Measurements from ENCODE around the gene GCLM.
A peak's percentile ranks its signal among the peaks of the same experiment; 100 is the strongest.
"Not testable (repeated sequence)": the region's sequence is repeated elsewhere in the genome, so short reads cannot be mapped to it uniquely, and the experiment has no call there.

GCLM gene

GRCh38 chr1:93877529-93877928, 31.7 kb downstream of the GCLM start:
- DNase-seq (ENCODE audit: low read depth in 2 of 2) = no peak
- no peak overlapping the region for H3K4me3 ChIP-seq (replicated peaks in 1 of 2; ENCODE audit: low read depth in 2 of 2, low read length in 2 of 2)
- TF ChIP-seq CTCF (IDR thresholded peaks at IDR 0.05; ENCODE audit: low read depth, low read length) = no peak

DNA sequence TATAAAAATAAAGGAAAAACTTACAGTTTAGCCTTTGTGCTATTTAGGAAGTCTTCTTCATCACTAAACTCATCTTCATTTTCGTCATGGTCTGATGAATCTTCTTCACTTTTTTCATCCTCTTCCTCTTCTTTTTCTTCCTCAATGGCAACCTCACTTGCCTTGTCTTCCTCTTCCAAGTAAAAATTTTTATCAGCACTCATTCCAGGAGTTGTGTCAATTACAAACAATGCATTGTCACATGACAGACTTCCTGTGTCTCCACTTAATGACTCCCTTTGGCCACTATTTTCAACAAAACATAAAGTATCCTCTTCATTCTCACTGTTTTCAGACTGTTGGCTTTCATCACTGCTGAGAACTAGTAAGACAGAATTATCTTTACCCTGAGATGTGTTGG, 33.0 kb downstream of the GCLM start:
- H3K4me3 ChIP-seq (replicated peaks in 1 of 2; ENCODE audit: low read depth in 2 of 2, low read length in 2 of 2) = no peak overlapping the region
- no peak for TF ChIP-seq CTCF (IDR thresholded peaks at IDR 0.05; ENCODE audit: low read depth, low read length)
- DNase-seq (ENCODE audit: low read depth in 2 of 2) = no peak

DNA sequence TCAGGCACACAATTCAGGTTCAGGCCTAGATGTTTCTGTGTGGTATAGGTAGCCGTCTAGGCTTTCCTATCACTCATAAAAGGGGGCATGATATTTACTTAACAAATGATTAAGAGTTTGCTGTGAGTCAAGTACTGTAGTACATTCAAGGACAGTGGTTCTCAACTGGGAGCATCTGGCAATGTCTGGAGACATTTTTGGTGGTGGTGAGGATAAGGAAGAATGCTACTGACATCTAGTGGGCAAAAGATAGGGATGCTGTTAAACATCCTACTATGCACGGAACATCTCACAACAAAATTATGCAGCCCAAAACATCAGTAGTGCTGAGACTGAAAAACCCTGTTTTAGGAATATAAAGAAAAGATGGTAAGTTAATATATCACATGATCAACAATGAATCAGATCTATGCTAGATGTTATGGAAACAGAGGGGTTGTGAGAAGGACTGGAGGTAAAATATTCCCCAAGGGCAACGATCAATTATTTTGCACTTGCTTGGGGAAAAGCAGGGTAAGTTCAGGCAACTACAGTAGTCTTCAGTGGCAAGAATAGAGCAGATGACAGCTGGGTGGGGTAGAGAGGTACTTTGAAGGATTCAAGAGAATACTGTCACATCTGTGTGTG, 35.1 kb downstream of the GCLM start:
- H3K4me3 ChIP-seq (replicated peaks in 1 of 2; ENCODE audit: low read depth in 2 of 2, low read length in 2 of 2) = no peak overlapping the region
- peak; percentile 74 to 78 for DNase-seq (ENCODE audit: low read depth in 2 of 2)
- peak; percentile 75 for TF ChIP-seq CTCF (IDR thresholded peaks at IDR 0.05; ENCODE audit: low read depth, low read length)

DNA sequence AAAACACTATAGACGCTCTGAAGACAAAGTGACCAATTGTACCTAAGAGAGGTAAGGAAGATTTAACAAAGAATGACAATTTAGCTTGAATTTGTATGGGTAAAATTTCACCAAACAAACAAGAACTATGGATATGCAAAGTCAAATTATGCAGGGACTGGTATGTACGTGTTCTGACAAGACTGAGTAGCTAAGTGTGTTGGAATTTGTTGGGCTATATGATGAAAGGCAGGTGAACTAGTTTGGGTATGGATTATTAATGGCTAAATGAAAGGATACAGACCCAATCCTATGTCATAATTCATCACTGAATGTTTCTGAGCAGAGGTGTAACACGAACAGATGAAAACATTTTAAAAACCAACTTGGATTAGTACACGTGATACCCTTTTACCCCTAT, 37.9 kb downstream of the GCLM start:
- no peak overlapping the region for H3K4me3 ChIP-seq (replicated peaks in 1 of 2; ENCODE audit: low read depth in 2 of 2, low read length in 2 of 2)
- DNase-seq (ENCODE audit: low read depth in 2 of 2) = no peak
- TF ChIP-seq CTCF (IDR thresholded peaks at IDR 0.05; ENCODE audit: low read depth, low read length) = no peak

DNA sequence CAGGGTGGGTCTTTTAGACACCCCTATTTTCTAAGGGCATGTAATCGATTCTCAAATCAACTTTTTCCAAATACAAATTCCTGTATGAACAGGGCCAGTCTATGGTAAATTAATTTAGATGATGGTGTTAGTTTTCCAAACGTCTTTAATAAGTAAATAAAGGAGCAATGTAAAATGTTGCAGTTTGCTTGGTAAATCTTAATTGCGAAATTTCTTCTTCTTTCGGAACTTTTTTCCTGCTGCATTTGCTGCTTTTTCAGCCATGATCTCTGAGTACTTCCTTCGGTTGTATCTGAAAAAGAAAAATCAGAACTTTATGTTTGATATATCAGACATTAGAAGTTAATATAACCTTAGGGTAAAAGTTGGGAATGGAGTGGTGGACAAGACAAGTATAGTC, 39.6 kb downstream of the GCLM start:
- TF ChIP-seq CTCF (IDR thresholded peaks at IDR 0.05; ENCODE audit: low read depth, low read length) = no peak
- no peak for DNase-seq (ENCODE audit: low read depth in 2 of 2)
- no peak overlapping the region for H3K4me3 ChIP-seq (replicated peaks in 1 of 2; ENCODE audit: low read depth in 2 of 2, low read length in 2 of 2)

- H3K4me3 ChIP-seq (replicated peaks in 1 of 2; ENCODE audit: low read depth in 2 of 2, low read length in 2 of 2); DNase-seq (ENCODE audit: low read depth in 2 of 2): not testable (repeated sequence)
Measured at GRCh38 chr1:93868492-93868891, 40.7 kb downstream of the GCLM start.

DNA sequence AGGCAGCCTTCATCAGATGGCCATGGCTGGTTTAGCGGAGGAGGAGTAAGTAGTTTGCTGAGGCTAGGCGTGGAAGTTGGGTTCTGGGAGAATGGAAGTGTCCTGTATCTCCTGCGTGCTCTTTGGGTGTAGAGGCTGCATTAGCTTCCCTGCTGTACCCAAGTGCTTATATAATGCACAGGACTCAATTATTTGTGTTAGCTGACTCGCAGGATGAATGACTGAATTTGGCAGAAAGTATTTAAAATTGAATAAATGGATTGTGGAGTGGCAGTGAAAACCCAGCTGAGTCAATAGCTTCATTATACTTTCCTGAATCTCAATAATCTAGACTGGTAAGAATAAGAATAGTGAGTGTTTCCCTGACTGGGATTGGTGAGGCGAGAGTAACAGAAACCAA, 44.0 kb downstream of the GCLM start:
- no peak for TF ChIP-seq CTCF (IDR thresholded peaks at IDR 0.05; ENCODE audit: low read depth, low read length)

More for the DNA sequence above, 44.0 kb downstream of the GCLM start:
- no peak for DNase-seq (ENCODE audit: low read depth in 2 of 2)
- H3K4me3 ChIP-seq (replicated peaks in 1 of 2; ENCODE audit: low read depth in 2 of 2, low read length in 2 of 2) = no peak overlapping the region
